ENCODE data around the gene C1QBP.

Gene C1QBP

GRCh38 chr17:5419959-5420653 lies 18.8 kb downstream of the C1QBP start, which contains the start of gene RPAIN:
TSS of gene RPAIN (plus strand) at chr17:5420182. CDS start at chr17:5420211, 29 bp downstream.
- Mint-ChIP-seq H3K4me3 (peak within 1 kb of the TSS; percentile 96), H3K27ac (peak within 1 kb of the TSS; percentile 99), H3K36me3 (peaks cover 33% of the 10 kb centered on the region), H3K9me3 (no peaks in the 10 kb centered on the region), H3K27me3 (peaks cover 4% of the 10 kb centered on the region), H3K4me1 (peaks cover 50% of the 10 kb centered on the region)
- CTCF ChIA-PET = interaction anchor here (1.1 kb wide), 1 partner anchor 19 kb away, joined by 4 read pairs; the partner anchor contains the start of gene C1QBP
- DNase-seq = peak; percentile 93

DNA sequence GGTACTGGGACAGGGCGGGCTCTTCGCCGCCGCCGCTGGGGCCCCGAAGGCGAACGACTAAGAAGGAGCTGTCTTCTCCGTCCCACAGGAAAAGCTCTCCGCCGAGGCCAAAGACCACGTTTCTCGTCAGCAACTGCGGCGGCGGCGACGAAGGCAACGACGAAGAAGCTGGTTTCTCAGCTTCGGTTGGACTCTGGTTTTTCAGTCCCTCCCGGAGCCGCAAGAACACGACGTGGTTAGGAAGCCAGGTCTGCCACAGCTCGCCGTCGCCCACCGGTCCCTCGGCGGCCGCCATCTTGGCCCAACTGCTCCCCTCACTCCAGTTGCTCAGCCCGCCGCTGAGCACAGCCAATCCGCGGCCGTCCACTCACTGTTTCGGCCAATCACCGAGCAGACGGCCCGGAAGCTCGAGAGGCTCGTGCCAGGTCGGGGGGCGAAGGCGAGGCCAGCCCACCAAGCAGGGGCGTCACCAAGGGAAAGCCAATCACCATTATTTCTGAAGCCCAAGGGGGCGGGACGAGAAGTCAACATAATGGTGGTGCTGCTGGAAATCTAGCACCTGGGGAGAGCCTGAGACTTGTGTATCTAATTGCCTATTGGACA lies 19.5 kb downstream of the C1QBP start, which contains the start of gene NUP88:
Gene NUP88 (minus strand): TSS at position 307 of the 603 bp plus-strand sequence. CDS start 12 bp downstream, at position 295.
- Mint-ChIP-seq H3K4me1 (peaks cover 47% of the 10 kb centered on the region), H3K36me3 (peaks cover 30% of the 10 kb centered on the region), H3K27ac (peak within 1 kb of the TSS; percentile 99), H3K9me3 (no peaks in the 10 kb centered on the region), H3K4me3 (peak within 1 kb of the TSS; percentile 96), H3K27me3 (peaks cover 4% of the 10 kb centered on the region)
- peak; percentile 98 for DNase-seq
- CTCF ChIA-PET = interaction anchor here (1.1 kb wide), 1 partner anchor 20 kb away, joined by 4 read pairs; the partner anchor contains the start of gene C1QBP

DNA sequence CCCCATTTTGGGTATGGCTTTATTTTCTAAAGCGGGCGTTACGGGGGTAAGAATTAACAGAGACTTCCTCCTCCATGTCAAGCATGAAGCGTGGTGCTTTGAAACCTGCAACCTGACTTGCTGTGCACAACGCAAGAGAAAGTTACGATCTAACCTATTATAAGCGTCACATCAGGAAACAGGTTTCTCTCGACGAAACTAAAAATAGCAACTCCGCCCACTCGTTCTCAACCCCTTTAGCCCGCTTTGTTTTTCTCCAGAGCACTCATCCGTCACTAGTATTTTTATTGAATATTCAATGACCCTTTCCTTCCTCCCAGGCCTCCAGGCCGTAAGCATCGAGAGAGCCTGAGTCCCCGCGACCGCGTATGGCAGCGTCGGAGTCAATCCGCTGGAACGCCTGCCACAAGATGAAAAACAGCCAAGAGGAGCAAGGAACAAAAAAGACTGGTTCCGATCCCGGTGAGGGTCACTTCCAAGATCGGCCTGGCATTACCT lies 20.0 kb downstream of the C1QBP start:
- peak; percentile 77 for DNase-seq
- Mint-ChIP-seq H3K4me1 (peaks cover 47% of the 10 kb centered on the region), H3K36me3 (peaks cover 28% of the 10 kb centered on the region)

DNA sequence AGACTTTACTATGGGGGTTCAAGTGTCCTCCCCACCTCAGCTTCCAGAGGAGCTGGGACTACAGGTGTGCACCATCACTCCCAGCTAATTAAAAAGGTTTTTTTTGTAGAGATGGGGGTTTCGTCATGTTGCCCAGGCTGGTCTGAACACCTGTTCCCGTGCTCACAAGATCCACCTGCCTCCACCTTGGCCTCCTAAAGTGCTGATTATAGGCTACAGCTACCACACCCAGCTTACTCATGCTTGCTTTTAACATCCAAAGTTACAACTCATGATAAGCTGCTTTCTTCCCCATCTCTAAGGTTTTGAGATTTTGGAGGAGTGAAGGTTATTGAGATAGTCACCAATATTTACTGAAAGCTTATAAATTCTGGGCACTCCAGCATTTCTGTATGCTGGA lies 22.1 kb downstream of the C1QBP start:
- DNase-seq = no peak
- Mint-ChIP-seq H3K27me3 (peaks cover 4% of the 10 kb centered on the region), H3K27ac (peak overlapping the region; percentile 19), H3K4me1 (peaks cover 49% of the 10 kb centered on the region), H3K9me3 (no peaks in the 10 kb centered on the region), H3K36me3 (peaks cover 41% of the 10 kb centered on the region), H3K4me3 (peak overlapping the region; percentile 96)
- CTCF ChIA-PET = no interaction called here

More for the DNA sequence above, 20.0 kb downstream of the C1QBP start:
- H3K27me3 Mint-ChIP-seq = peaks cover 4% of the 10 kb centered on the region
- peak overlapping the region; percentile 99 for H3K27ac Mint-ChIP-seq
- H3K4me3 Mint-ChIP-seq = peak overlapping the region; percentile 96
- H3K9me3 Mint-ChIP-seq = no peaks in the 10 kb centered on the region
- CTCF ChIA-PET = interaction anchor here (1.1 kb wide), 1 partner anchor 20 kb away, joined by 4 read pairs; the partner anchor contains the start of gene C1QBP

GRCh38 chr17:5413682-5414081 lies 25.3 kb downstream of the C1QBP start:
- H3K27me3 Mint-ChIP-seq = no peaks in the 10 kb centered on the region
- H3K36me3 Mint-ChIP-seq = peaks cover 44% of the 10 kb centered on the region
- H3K4me3 Mint-ChIP-seq = no peak overlapping the region
- H3K27ac Mint-ChIP-seq = no peak overlapping the region
- CTCF ChIA-PET = no interaction called here
- H3K9me3 Mint-ChIP-seq = no peaks in the 10 kb centered on the region
- no peak for DNase-seq
- H3K4me1 Mint-ChIP-seq = peaks cover 34% of the 10 kb centered on the region

DNA sequence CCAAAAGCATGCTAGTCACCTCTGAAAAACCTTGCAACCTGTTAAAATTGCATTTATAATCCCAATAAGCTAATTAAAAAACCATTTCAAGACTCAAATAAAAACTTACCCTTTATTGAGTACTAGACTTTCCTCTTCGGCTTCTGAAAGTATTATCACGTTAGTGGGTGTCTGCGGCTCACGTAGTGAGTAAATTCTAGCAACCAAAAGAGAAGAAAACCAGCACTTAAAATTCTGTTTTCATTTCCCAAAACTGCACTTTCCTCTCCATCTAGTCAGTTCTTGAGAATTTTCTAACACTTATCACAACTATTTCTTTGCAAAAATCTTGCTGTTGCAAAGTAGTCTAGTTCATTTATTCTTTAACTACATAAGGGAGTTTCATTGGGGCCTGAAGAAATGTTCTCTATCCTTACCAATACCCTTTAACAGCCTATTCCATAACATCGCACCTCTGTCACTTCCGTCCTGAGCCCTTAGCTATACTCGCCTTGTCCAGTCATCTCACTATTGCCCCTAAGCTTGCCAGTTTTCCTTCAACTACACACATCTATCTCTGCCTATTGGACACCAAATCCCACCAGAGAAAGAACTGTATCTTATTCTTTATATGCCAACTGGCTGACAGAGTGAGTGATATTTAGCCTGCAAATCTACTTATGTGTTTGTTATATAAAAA lies 28.2 kb downstream of the C1QBP start:
- H3K9me3 Mint-ChIP-seq = no peaks in the 10 kb centered on the region
- H3K27ac Mint-ChIP-seq = no peak overlapping the region
- H3K4me1 Mint-ChIP-seq = peaks cover 16% of the 10 kb centered on the region
- DNase-seq = no peak
- no peak overlapping the region for H3K4me3 Mint-ChIP-seq
- peaks cover 36% of the 10 kb centered on the region for H3K36me3 Mint-ChIP-seq
- no peaks in the 10 kb centered on the region for H3K27me3 Mint-ChIP-seq
- CTCF ChIA-PET = no interaction called here

DNA sequence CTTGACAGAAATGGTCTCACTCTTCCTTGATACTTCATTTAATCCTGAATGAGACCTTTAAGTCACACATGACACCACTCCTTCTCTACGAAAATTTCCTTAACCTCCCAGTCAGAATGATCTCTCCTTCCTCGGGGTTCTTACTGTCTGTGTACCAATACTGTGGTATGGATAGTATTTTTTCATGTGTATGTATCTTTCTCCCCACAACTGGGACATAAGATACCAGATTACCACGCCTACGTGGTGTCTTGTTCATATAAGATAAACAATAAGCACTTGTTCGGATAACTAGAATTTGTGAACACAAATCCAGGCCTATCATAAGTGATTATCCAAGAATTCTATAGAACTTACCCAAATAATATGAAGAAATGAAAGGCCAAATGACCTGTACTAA lies 30.8 kb downstream of the C1QBP start:
- DNase-seq = no peak
- Mint-ChIP-seq H3K4me3 (no peak overlapping the region), H3K9me3 (no peaks in the 10 kb centered on the region), H3K4me1 (peaks cover 11% of the 10 kb centered on the region), H3K27me3 (no peaks in the 10 kb centered on the region), H3K36me3 (peaks cover 41% of the 10 kb centered on the region), H3K27ac (no peak overlapping the region)
- CTCF ChIA-PET = no interaction called here

DNA sequence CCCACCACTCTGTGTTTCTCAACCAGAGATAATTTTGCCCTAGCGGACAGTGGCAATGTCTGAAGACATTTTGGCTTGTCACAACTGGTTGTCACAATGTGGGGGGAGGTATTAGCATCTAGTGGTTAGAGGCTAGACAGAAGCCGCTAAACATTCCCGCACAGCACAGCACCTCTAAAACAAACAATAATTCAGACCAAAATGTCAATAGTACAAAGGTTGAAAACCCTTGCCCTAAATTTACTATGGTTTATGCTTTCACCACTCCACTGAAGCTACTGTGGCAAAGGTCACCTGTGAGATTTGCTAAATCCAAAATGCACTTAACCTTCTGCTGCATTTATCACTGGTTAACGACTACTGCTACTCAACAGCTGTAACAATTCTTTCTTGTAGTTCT lies 33.6 kb downstream of the C1QBP start:
- CTCF ChIA-PET = interaction anchor here (1.0 kb wide), 1 partner anchor 34 kb away, joined by 4 read pairs; the partner anchor contains the start of gene C1QBP
- Mint-ChIP-seq H3K36me3 (peaks cover 30% of the 10 kb centered on the region), H3K4me1 (peaks cover 2% of the 10 kb centered on the region), H3K27ac (no peak overlapping the region), H3K4me3 (no peak overlapping the region), H3K9me3 (no peaks in the 10 kb centered on the region), H3K27me3 (no peaks in the 10 kb centered on the region)
- no peak for DNase-seq

GRCh38 chr17:5399767-5400166 lies 39.2 kb downstream of the C1QBP start:
- Mint-ChIP-seq H3K27ac (no peak overlapping the region), H3K9me3 (no peaks in the 10 kb centered on the region), H3K4me3 (no peak overlapping the region), H3K4me1 (no peaks in the 10 kb centered on the region), H3K27me3 (no peaks in the 10 kb centered on the region), H3K36me3 (peaks cover 54% of the 10 kb centered on the region)
- DNase-seq = no peak
- CTCF ChIA-PET = no interaction called here

DNA sequence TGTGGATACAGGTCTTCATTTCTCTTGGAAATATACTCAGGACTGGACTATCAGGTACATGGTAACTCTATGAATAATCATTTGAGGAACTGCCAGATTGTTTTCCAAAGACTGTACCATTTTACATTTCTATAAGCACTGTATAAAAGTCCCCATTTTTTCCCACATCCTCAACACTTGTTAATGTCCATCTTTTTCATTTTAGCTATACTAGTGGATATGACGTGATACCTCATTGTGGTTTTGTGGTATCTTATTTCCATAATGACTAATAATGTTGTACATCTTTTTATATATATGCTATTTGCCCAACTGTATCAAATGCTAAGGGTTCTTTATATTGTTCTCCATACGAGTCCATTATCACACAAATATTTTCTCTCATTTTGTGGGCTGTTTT lies 42.3 kb downstream of the C1QBP start:
- no peak for DNase-seq
- no peak overlapping the region for H3K27ac Mint-ChIP-seq
- no peaks in the 10 kb centered on the region for H3K4me1 Mint-ChIP-seq
- H3K27me3 Mint-ChIP-seq = no peaks in the 10 kb centered on the region
- H3K36me3 Mint-ChIP-seq = peaks cover 59% of the 10 kb centered on the region
- CTCF ChIA-PET = no interaction called here
- no peaks in the 10 kb centered on the region for H3K9me3 Mint-ChIP-seq
- H3K4me3 Mint-ChIP-seq = no peak overlapping the region

- Mint-ChIP-seq H3K27ac (no peak overlapping the region), H3K4me3 (no peak overlapping the region), H3K4me1 (peaks cover 8% of the 10 kb centered on the region), H3K27me3 (no peaks in the 10 kb centered on the region), H3K36me3 (peaks cover 67% of the 10 kb centered on the region), H3K9me3 (no peaks in the 10 kb centered on the region)
- CTCF ChIA-PET = interaction anchor here (2.0 kb wide), 1 partner anchor 48 kb away, joined by 7 read pairs; the partner anchor contains the start of gene C1QBP
- no peak for DNase-seq
Measured at GRCh38 chr17:5391678-5392077, 47.3 kb downstream of the C1QBP start.

Measured in activated naive CD4-positive, alpha-beta T cell treated with anti-CD3 and anti-CD28 coated beads, Interleukin-2, amount 10 ng/mL, durations not matched to agents 7 days and 5 days (primary cell).